Bronchial epithelial cell (primary cell): Measurements from ENCODE around the gene KIAA1671. TPM values are rescaled to one million over a fixed set of nuclear protein-coding genes. Genes with fewer than 3 reads are reported as not detected.

ENCODE experiments used
- DNase-seq: peaks from one replicate; pipeline ENCODE4 v3.0.0-alpha.2; 2010; ENCODE audit warnings: low read depth
- FAIRE-seq: peaks from 2 replicates; lab custom pipeline; 2011; peaks lifted over from hg19 to GRCh38; lab: Jason Lieb, UNC
- H3K27me3 ChIP-seq: 2 replicates; pipeline ENCODE4 v1.5.1; 2011; ENCODE audit warnings: low read length; ENCODE audit not compliant: control insufficient read depth, insufficient read depth
- H3K36me3 ChIP-seq: 2 replicates; pipeline ENCODE4 v1.5.1; 2011; ENCODE audit warnings: low read length; ENCODE audit not compliant: control insufficient read depth, insufficient read depth
- H3K4me3 ChIP-seq: 2 replicates; pipeline ENCODE4 v1.5.1; 2011; ENCODE audit warnings: mild to moderate bottlenecking, low read depth, low read length, control low read depth
- total RNA-seq: library from RNA; depleted of rRNA; stranded (reverse); fragments of >200 nt; gene quantifications from 2 replicates; pipeline ENCODE4 v1.2.1, GENCODE V29; 2014
- TF ChIP-seq, protein P1 (sequence below): IDR thresholded peaks from 2 replicates; pipeline ENCODE4 v1.5.1; 2011; ENCODE audit warnings: mild to moderate bottlenecking, moderate library complexity, low read length, control low read depth, inconsistent platforms; ENCODE audit not compliant: insufficient read depth, severe bottlenecking

Gene KIAA1671
- total RNA-seq, 1 donor from 2014 or later: 14.7 TPM

DNA sequence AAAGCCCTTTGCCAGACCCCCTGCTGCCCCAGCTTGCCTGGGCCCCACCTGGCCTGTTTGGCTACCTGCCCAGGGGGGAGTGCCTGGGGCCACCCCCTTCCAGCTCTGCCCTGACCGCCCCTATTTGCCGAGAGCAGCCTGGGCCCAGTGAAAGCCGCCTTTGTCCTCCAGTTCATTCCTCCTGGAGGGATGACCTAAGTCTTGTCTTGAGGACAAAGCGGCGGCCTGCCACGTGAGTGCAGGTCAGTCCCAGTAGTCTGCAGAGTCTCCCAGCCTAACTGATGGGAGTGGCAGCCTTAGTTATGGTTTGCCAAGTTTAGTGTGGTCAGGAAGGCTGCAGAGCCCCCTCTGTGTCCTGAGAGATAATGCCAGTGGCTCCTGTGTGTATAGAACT lies 131.3 kb downstream of the KIAA1671 start:
- no peaks in the 10 kb centered on the region for H3K36me3 ChIP-seq
- DNase-seq: no peak
- no peaks in the 10 kb centered on the region for H3K27me3 ChIP-seq
- no peak for FAIRE-seq
- TF ChIP-seq, protein P1, sequence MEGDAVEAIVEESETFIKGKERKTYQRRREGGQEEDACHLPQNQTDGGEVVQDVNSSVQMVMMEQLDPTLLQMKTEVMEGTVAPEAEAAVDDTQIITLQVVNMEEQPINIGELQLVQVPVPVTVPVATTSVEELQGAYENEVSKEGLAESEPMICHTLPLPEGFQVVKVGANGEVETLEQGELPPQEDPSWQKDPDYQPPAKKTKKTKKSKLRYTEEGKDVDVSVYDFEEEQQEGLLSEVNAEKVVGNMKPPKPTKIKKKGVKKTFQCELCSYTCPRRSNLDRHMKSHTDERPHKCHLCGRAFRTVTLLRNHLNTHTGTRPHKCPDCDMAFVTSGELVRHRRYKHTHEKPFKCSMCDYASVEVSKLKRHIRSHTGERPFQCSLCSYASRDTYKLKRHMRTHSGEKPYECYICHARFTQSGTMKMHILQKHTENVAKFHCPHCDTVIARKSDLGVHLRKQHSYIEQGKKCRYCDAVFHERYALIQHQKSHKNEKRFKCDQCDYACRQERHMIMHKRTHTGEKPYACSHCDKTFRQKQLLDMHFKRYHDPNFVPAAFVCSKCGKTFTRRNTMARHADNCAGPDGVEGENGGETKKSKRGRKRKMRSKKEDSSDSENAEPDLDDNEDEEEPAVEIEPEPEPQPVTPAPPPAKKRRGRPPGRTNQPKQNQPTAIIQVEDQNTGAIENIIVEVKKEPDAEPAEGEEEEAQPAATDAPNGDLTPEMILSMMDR: no peak
- H3K4me3 ChIP-seq: no peak overlapping the region

DNA sequence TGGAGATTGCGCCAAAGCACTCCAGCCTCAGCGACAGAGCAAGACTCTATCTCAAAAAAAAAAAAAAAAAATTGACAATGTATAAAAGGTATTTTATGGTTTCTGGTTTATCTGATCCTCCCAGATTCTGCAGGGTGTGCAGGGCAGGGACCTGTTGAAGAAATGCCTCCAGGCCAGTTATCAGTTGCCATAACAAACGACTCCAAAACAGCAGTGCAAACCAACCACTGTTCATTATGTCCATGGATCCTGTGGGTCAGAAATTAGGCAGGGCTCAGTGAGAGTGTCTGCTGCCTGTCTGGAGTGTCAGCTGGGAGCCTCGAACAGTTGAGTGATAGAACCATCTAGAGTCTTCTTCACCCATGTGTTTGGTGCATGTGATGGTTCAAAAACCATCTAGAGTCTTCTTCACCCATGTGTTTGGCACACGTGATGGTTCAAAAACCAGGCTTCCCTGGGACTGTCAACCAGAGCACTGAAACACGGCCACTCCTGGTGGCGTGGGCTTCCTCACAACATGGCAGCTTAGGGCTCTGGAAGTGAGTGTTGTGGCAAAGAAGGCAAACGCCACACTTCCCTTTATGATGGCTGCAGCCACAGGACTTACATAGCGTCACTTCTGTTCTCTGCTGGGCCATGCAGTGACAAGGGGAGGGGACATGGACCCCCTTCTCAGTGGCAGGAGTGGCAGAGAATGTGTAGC lies 132.0 kb downstream of the KIAA1671 start:
- TF ChIP-seq, protein P1: no peak
- Histone ChIP-seq H3K4me3 (no peak overlapping the region), H3K27me3 (no peaks in the 10 kb centered on the region), H3K36me3 (no peaks in the 10 kb centered on the region)
- DNase-seq (no peak), FAIRE-seq (no peak)

DNA sequence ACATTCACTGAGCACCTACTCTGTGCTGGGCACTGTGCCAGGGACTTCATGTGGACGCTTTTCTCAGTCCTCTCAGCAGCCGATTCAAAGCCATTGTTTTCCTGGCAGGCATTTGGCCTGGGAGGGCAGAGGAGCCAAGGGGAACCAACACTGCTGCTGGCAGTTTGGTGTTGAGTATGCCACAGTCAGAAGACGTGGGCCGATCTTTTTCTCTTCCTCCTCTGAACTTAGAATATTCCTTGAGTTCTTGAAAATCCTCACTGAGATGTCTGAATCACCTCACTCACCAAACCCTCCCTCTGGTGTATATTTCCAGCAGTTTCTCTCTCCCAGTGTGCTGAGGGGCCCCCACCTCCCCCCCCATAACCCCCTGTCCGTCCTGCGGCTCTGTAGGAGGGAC lies 132.6 kb downstream of the KIAA1671 start:
- H3K36me3 ChIP-seq: no peaks in the 10 kb centered on the region
- no peak for FAIRE-seq
- TF ChIP-seq, protein P1: no peak

DNA sequence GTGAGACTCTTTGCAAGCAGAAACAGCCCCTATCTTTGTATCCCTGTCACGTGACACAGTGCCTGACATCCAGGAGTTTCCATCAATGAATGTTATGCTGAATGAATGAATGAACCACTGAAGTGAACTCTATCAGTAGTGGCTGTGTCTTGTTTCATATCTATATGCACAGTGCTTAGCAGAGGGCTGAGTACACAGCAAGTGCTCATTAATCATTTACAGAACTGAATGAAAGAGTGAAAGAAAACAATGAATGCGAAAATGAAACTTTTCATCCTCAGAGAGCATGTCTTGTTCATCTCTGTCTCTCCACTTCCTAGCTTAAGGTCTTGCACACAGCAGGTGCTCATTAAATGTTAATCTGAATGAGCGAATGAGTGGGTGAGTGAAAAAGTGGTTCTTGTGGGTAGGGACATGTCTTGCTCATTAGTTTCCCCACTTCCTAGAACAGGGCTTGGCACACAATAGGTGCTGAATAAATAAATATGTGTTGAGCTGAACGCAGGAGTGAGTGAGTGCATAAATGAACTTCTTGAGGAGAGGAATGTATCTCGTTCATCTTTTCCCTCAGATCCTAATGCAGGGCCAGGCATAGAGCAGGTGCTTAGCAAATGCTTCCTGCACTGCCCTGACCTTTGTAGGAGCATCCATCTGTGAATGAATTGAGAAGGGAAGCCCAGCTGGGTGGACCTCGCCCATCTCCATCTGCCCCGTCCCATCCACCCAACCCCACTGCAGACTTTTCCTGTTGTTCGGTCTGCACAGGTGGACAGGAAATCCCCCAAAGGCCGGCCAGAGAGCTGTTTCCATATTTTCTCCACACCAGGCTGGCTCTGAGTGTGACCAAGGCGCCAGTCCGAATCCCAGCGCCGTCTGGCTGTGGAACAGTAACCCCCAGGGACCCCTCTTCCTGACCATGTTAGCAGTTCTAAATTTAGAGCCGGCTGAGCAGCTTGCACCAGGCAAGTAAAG lies 133.7 kb downstream of the KIAA1671 start:
- TF ChIP-seq, protein P1: no peak
- no peak for FAIRE-seq
- no peaks in the 10 kb centered on the region for H3K36me3 ChIP-seq
- H3K27me3 ChIP-seq: no peaks in the 10 kb centered on the region
- DNase-seq: no peak
- no peak overlapping the region for H3K4me3 ChIP-seq

More for the DNA sequence above, 132.6 kb downstream of the KIAA1671 start:
- no peak for DNase-seq
- H3K27me3 ChIP-seq: no peaks in the 10 kb centered on the region
- H3K4me3 ChIP-seq: no peak overlapping the region

DNA sequence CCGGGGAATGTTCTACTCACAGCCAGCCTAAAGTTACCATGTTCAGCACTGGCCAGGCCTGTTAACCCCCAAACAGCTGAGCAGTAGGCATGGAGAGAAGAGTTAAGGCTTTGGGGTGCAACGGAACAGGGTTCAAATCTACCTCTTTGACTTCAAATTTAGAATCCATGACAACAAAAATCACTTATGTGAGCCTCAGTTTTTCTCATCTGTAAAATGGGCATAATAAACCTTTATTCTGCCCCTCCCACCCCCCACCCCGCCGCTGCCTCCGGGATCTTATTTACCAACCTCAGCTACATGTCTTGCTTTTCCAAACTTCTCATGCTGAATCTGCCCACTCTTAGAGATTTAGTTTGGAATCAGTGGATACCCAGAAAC lies 134.4 kb downstream of the KIAA1671 start:
- no peak for DNase-seq
- no peak for FAIRE-seq
- TF ChIP-seq, protein P1: no peak
- no peaks in the 10 kb centered on the region for H3K27me3 ChIP-seq
- no peaks in the 10 kb centered on the region for H3K36me3 ChIP-seq
- H3K4me3 ChIP-seq: no peak overlapping the region
